LNCAP (cell line): ENCODE data around the gene NSA2.

Experiments used
- CTCF ChIP-seq: fragments of 450-650 bp; IDR thresholded peaks from 2 replicates; pipeline ENCODE4 v1.5.1; 2017; ENCODE audit warnings: mild to moderate bottlenecking

Gene NSA2

DNA sequence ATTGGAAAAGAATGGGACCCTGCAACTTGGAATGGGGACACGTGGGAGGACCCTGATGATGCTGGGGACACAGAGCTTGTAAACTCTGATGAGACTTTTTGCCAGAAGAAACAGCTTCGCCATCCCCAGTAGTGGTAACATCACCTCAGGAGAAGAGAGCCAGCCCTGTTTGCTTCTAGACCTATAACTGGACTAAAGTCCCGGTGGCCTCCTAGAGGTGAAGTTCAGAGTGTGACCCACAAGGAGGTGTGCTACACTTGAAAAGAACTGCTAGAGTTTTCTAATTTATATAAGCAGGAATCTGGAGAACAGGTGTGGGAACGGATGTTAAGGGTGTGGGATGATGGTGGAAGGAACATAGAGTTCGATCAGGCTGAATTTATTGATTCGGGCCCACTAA is 19.8 kb downstream of the NSA2 start:
- no peak for TF ChIP-seq CTCF

- TF ChIP-seq CTCF, result no peak
Measured at GRCh38 chr5:74787424-74787823, 20.4 kb downstream of the NSA2 start.

DNA sequence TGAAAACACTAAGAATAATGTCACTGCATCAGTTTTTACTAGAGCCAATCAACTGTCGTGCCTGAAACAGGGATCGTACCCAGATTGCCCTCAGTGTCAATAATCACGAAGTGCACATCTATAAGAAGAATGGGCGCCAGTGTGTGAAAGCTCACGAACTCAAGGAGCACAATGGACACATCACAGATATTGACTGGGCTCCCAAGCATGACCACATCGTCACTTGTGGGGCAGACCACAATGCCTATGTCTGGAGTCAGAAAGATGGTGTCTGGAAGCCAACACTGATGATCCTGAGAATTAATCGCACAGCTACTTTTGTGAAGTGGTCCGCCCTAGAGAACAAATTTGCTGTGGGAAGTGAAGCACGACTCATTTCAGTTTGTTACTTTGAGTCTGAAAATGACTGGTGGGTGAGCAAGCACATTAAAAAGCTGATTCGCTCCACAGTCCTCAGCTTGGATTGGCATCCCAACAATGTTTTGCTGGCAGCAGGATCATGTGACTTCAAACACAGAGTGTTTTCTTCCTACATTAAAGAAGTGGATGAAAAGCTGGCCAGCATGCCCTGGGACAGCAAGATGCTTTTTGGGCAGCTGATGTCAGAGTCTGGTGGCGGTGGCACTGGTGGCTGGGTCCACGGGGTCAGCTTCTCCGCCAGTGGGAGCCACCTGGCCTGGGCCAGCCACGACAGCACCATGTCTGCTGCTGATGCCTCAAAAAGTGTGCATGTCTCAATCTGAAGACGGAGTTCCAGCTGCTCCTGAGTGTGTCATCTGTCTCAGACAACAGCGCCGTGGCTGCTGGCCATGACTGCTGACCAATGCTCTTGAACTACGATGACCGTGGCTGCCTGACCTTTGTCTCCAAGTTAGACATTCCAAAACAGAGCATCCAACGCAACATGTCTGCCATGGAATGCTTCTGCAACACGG is 32.2 kb downstream of the NSA2 start:
- no peak for TF ChIP-seq CTCF

DNA sequence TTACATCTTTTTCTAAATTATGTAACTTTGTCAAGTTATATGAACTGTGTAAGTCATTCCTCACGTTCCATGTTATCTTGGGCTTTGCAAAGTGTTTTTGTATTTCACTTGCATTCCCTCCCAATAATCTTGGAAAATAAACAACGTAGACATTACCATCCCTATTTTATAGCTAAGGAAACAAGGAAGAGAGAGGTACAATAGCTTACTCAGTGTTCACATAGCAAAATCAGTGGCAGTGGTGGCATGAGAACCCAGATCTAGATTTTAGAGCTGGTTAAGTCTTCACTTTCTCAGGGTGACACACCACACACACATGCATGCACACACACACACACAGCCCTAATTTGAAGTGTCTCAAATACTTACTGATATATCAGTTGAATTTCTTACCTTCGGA is 34.1 kb downstream of the NSA2 start:
- TF ChIP-seq CTCF, result no peak

GRCh38 chr5:74801941-74802340 is 34.9 kb downstream of the NSA2 start:
- TF ChIP-seq CTCF, result no peak

GRCh38 chr5:74810915-74811314 is 43.9 kb downstream of the NSA2 start:
- no peak for TF ChIP-seq CTCF

DNA sequence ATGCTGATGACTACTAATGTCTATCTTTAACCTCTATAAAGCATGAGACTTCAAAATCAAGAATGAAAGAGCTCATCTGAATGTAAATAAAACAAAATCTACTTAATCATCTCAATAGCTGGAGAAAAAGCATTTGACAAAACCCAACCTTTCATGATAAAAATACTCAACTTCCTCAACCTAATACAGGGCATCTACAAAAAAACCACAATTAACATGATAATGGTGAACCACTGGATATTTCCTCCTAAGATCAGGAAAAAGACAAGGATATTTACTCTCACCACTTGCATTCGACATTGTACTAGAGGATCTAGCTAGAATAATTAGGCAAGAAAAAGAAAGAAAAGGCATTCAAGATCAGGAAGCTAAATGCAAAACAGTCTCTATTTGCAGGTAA is 49.8 kb downstream of the NSA2 start:
- TF ChIP-seq CTCF, result no peak
